Kidney epithelial cell (primary cell): ENCODE results near the gene PODXL2. TPM values are rescaled to one million over a fixed set of nuclear protein-coding genes. Genes with fewer than 3 reads are reported as not detected.

Experiments used
- DNase-seq: peaks from one replicate; pipeline ENCODE4 v3.0.0-alpha.2; 2010; ENCODE audit warnings: low read depth
- H3K27me3 ChIP-seq: 2 replicates; pipeline ENCODE4 v1.6.0; 2011; ENCODE audit warnings: low read length; ENCODE audit not compliant: control insufficient read depth, insufficient read depth
- H3K36me3 ChIP-seq: 2 replicates; pipeline ENCODE4 v1.5.1; 2011; ENCODE audit warnings: low read length; ENCODE audit not compliant: control insufficient read depth, insufficient read depth
- H3K4me3 ChIP-seq: 2 replicates; pipeline ENCODE4 v1.5.1; 2011; ENCODE audit warnings: low read depth, mild to moderate bottlenecking, control low read depth, low read length
- CTCF ChIP-seq: IDR thresholded peaks from 2 replicates; pipeline ENCODE4 v1.5.1; 2011; ENCODE audit warnings: mild to moderate bottlenecking, moderate library complexity, low read length, control low read depth, inconsistent platforms; ENCODE audit not compliant: insufficient read depth, poor library complexity, severe bottlenecking
- total RNA-seq: library from RNA; depleted of rRNA; stranded (reverse); fragments of >200 nt; gene quantifications from 2 replicates; pipeline ENCODE4 v1.2.3, GENCODE V29; 2015

The PODXL2 gene
- total RNA-seq, 1 donor from 2014 or later = 69.5 TPM

DNA sequence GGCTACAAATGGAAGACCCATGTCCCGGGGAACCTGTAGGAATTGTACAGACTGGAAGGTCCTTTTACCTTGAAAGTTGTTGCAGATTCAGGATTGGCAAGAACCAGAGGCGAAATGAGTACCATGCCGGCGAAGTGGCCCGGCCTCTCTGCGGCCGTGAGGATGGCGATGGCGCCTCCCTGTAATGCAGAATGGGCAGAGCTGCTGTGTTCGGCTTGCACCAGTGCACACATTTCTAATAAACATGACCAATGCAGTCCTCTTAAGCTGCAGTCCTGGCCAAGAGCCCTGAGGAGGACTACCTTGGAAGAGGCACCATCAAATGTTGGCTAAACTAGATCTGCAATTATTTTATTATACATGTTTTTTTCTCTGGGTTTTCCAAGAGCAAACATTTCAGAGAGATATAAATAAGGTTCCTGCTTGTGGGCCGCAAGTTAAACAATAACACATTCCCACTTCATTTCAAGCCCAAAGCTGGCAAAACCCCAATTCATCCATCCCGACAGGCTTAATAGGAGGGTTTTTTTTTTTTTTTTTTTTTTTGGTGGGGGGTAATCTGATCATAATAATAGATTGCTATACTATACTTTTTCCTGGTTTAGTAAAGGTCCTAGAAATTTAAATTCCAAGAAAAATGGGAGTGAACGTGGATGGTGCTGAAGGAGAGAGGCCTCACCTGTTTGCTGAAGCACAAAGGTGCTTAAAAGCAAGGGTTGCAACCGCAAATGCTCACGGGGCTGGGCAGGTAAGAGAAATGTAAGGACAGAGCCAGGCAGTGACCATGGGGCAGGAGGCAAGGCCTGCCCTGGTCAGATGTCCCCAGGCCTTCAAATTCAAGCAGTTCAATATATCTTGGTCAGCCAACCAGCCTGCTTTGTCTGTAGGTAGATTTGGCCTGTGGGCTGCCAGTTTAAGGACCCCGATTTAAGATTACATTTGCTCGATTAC is 92.3 kb downstream of the PODXL2 start:
- TF ChIP-seq CTCF = no peak
- no peak for DNase-seq
- peaks cover 2% of the 10 kb centered on the region for H3K36me3 ChIP-seq
- H3K4me3 ChIP-seq = no peak overlapping the region
- H3K27me3 ChIP-seq = no peaks in the 10 kb centered on the region

DNA sequence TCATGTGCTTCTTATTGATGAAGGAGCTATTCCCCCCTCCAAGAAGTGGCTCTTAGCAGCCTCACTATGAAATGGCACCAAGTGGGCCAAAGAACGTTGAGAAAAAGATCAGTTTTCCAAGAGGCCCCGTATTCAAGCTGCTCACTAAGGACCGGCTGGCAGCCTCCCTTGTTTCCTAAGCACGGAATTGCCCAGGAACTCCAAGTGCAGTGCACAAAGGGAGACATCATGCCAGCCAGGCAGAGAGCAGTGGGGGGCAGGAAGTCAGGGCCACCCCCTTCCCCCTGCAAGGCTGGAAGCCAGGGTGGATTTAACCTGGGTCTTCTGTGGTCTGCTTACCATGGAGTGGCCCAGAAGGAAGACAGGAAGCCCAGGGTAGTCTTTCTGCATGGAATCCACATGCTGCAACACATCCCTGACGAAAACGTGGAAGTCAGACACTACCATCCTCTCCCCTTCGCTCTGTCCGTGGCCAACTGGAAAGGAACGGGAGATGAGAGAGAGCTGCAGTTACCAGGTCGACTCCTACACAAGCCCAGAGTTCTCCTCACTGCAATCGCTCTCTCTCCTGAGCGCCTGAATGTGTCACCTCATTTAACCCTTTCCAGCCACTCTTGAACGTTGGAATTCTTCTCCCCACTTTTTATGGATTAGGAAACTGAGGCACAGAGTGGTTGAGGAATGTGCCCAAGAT is 93.3 kb downstream of the PODXL2 start:
- DNase-seq = no peak
- Histone ChIP-seq H3K4me3 (no peak overlapping the region), H3K27me3 (no peaks in the 10 kb centered on the region), H3K36me3 (peaks cover 2% of the 10 kb centered on the region)
- no peak for TF ChIP-seq CTCF

Other genes with a start within 250 kb of the PODXL2 start
- 92.3 and 95.2 TPM in 2 replicates for gene TPRA1, start 38.5 kb upstream of the PODXL2 start, total RNA-seq
- 41.8 and 48.6 TPM in 2 replicates for gene MCM2, start 30.8 kb upstream of the PODXL2 start, total RNA-seq
- 14.2 and 16.0 TPM in 2 replicates for gene ABTB1, start 43.8 kb downstream of the PODXL2 start, total RNA-seq
- 71.8 and 76.3 TPM in 2 replicates for gene MGLL, start 193.3 kb downstream of the PODXL2 start, total RNA-seq